ENCODE data around the gene SUMO3. TPM values are rescaled to one million over a fixed set of nuclear protein-coding genes. Genes with fewer than 3 reads are reported as not detected.
A peak's percentile ranks its signal among the peaks of the same experiment; 100 is the strongest.

Gene SUMO3
- total RNA-seq, 1 donor from 2014 or later = 131 TPM

GRCh38 chr21:44819283-44820243 is 1.7 kb upstream of the SUMO3 start:
- FAIRE-seq = no peak
- TF ChIP-seq, protein P1, sequence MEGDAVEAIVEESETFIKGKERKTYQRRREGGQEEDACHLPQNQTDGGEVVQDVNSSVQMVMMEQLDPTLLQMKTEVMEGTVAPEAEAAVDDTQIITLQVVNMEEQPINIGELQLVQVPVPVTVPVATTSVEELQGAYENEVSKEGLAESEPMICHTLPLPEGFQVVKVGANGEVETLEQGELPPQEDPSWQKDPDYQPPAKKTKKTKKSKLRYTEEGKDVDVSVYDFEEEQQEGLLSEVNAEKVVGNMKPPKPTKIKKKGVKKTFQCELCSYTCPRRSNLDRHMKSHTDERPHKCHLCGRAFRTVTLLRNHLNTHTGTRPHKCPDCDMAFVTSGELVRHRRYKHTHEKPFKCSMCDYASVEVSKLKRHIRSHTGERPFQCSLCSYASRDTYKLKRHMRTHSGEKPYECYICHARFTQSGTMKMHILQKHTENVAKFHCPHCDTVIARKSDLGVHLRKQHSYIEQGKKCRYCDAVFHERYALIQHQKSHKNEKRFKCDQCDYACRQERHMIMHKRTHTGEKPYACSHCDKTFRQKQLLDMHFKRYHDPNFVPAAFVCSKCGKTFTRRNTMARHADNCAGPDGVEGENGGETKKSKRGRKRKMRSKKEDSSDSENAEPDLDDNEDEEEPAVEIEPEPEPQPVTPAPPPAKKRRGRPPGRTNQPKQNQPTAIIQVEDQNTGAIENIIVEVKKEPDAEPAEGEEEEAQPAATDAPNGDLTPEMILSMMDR (IDR thresholded peaks at IDR 0.05; ENCODE audit: insufficient read depth, low read length, severe bottlenecking) = no peak
- DNase-seq (ENCODE audit: low read depth) = no peak
- Histone ChIP-seq H3K4me3 (ENCODE audit: low read depth, low read length) (no peak overlapping the region), H3K27me3 (ENCODE audit: control insufficient read depth, insufficient read depth, low read length) (no peaks in the 10 kb centered on the region), H3K36me3 (ENCODE audit: control insufficient read depth, insufficient read depth, low read length) (peaks cover 1% of the 10 kb centered on the region)

DNA sequence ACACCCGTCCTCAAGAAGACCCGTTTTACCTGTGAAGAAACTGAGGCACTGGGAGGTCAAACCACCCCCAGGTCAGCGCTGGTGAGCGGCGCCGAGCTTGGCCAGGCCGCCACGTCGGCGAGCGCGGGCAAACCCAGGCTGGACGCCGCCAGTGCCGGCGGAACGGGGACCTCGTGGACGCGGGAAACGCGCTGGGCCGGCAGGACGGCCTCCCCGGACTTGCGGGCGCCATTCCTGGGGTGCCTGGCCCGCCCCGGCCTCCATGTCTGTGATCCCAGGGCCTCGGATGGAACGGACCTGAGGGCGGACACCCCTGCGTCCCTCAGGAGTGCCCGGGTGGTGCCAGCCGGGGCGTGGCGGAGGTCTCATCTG is 764 bp upstream of the SUMO3 start:
- Histone ChIP-seq H3K27me3 (ENCODE audit: control insufficient read depth, insufficient read depth, low read length) (no peaks in the 10 kb centered on the region), H3K36me3 (ENCODE audit: control insufficient read depth, insufficient read depth, low read length) (peaks cover 3% of the 10 kb centered on the region), H3K4me3 (ENCODE audit: low read depth, low read length) (peak overlapping the region; percentile 61)
- no peak for DNase-seq (ENCODE audit: low read depth)
- TF ChIP-seq, protein P1 (IDR thresholded peaks at IDR 0.05; ENCODE audit: insufficient read depth, low read length, severe bottlenecking) = no peak
- no peak for FAIRE-seq

DNA sequence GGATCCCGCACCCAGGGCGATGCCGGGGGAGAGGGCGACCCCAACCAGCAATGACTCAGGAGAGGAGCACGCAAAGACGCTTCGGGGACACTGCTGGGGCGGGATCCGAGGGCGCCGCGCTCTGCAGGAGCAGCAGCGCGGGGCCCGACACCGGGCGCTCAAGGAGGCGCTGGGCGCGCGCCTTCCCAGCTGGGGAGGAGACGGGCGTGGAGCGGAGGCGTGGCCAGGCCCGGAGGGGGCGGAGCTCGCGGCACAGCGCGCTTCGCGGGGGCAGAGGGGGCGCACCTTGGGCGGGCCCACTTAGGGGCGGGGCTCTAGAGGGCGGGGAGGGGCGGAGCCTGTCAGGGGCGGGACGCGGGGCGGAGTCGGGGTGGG is 369 bp downstream of the SUMO3 start:
- peak; percentile 58 for DNase-seq (ENCODE audit: low read depth)
- peaks cover 3% of the 10 kb centered on the region for H3K36me3 ChIP-seq (ENCODE audit: control insufficient read depth, insufficient read depth, low read length)
- H3K27me3 ChIP-seq (ENCODE audit: control insufficient read depth, insufficient read depth, low read length) = no peaks in the 10 kb centered on the region
- no peak for FAIRE-seq
- peak overlapping the region; percentile 61 for H3K4me3 ChIP-seq (ENCODE audit: low read depth, low read length)
- TF ChIP-seq, protein P1 (IDR thresholded peaks at IDR 0.05; ENCODE audit: insufficient read depth, low read length, severe bottlenecking) = no peak

GRCh38 chr21:44816761-44817505 is 929 bp downstream of the SUMO3 start:
- Histone ChIP-seq H3K27me3 (ENCODE audit: control insufficient read depth, insufficient read depth, low read length) (no peaks in the 10 kb centered on the region), H3K4me3 (ENCODE audit: low read depth, low read length) (peak overlapping the region; percentile 61), H3K36me3 (ENCODE audit: control insufficient read depth, insufficient read depth, low read length) (peaks cover 3% of the 10 kb centered on the region)
- TF ChIP-seq, protein P1 (IDR thresholded peaks at IDR 0.05; ENCODE audit: insufficient read depth, low read length, severe bottlenecking) = no peak
- no peak for DNase-seq (ENCODE audit: low read depth)
- FAIRE-seq = no peak

DNA sequence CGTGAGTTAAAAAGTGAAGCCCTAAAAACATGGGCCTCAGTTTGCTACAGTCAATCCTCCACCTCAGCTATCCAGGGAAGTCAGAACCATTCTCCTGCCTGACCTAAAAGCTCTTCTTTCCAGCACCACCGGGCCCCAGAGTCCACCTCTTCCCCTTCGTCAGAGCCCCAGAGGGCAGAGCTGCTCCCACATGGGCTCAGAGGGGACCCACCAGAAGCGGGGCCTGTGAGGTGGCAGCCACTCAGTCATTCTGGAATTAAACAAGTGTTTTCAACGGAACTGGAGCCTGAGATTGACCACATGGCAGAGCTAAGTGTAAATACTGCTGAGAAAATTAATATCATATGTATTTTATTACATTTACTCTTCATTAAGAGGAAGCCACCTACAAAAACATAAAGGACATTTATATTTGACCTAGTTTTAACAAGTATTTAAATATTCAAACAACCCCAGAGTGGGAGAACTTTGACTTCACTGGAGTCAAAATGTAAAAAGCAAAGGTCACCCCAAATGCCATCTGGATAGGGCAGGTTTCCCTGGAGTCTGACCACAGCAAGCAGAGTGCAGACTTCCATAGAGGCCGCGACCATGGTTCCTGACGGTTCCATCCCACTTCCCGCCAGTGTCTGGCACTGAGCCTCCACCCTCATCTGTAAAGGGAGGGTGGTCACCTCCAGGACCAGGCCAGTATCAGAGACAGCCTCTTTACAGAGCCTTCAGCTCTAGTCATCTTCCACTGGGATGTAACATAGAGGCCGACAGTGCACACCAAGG is 1.8 kb downstream of the SUMO3 start:
- no peak overlapping the region for H3K4me3 ChIP-seq (ENCODE audit: low read depth, low read length)
- no peaks in the 10 kb centered on the region for H3K27me3 ChIP-seq (ENCODE audit: control insufficient read depth, insufficient read depth, low read length)
- TF ChIP-seq, protein P1 (IDR thresholded peaks at IDR 0.05; ENCODE audit: insufficient read depth, low read length, severe bottlenecking) = no peak
- H3K36me3 ChIP-seq (ENCODE audit: control insufficient read depth, insufficient read depth, low read length) = peaks cover 3% of the 10 kb centered on the region
- FAIRE-seq (no peak), DNase-seq (ENCODE audit: low read depth) (no peak)
